Hypothalamus (tissue), 51 donors: ENCODE measurements around the gene CLEC7A.
A peak's percentile ranks its signal among the peaks of the same experiment; 100 is the strongest.

Source experiments
- DNase-seq, 51 donors: peaks; one replicate each; lab custom pipeline; 2025; lab: John Stamatoyannopoulos, UW

CLEC7A gene

DNA sequence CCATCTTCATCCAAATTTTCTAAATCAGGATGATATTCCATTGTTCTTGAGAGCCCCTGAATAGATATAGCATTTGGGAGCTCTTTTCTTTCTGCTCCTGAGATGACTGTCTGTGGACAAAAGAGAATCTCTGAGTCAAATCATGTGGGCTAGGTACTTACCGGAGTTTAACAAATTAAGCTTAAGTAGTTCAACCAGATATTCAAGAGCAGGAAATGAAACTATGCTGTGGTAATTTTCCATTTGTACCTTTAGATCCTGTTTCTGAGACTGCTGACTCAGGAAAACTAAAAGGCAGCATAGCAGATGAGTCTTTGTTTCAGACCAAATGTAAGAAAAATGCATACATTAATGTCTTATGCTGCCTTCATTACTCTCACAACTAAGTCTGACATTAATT lies at the start of gene CLEC7A:
Gene CLEC7A, minus strand, starts transcription at position 158 of the 400 bp plus-strand sequence. Its CDS starts 117 bp downstream, at position 41.
- no peak for DNase-seq

DNA sequence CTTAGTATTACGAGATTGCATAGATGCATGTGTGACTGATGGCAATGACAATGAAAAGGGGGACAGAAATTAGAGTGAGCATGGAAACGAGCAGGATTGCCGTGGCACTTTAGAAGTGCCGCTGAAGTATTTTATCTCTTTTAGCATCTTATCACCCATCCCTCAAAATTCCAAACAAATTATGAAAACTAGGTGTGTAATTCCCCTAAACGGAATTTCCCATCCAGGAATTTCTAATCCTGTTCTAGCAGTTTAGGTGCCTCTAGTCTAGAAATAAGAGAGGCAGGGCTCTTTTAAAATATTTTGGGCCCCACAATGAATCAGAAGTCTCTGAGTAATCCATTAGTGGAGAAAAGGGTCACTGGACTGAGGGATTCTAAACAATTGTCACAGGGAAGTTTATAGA lies 49.8 kb upstream of the CLEC7A start:
- no peak for DNase-seq

DNA sequence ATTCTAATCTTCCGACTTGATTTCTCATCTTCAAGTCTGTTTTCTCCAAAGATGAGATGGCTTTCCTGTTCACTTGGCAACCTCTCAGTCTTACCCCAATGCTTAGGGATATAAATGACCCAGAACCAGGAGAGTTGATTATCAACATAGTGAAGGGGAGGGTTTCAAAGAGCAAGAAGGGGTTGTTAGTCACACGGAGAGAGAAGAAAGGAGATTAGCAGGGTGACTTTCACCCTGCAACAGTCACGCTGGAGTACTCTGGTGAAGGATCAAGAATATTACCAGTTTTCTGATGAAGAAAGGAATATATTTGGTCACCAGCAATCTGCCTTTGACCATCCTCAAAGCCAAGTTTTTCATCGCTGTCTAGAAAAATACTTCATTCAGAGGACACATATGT lies 48.8 kb upstream of the CLEC7A start, which contains the start of gene TMEM52B:
Gene TMEM52B, plus strand, starts transcription at position 212 of the 400 bp plus-strand sequence. CDS start 543 bp downstream, outside the sequence.
- no peak for DNase-seq

DNA sequence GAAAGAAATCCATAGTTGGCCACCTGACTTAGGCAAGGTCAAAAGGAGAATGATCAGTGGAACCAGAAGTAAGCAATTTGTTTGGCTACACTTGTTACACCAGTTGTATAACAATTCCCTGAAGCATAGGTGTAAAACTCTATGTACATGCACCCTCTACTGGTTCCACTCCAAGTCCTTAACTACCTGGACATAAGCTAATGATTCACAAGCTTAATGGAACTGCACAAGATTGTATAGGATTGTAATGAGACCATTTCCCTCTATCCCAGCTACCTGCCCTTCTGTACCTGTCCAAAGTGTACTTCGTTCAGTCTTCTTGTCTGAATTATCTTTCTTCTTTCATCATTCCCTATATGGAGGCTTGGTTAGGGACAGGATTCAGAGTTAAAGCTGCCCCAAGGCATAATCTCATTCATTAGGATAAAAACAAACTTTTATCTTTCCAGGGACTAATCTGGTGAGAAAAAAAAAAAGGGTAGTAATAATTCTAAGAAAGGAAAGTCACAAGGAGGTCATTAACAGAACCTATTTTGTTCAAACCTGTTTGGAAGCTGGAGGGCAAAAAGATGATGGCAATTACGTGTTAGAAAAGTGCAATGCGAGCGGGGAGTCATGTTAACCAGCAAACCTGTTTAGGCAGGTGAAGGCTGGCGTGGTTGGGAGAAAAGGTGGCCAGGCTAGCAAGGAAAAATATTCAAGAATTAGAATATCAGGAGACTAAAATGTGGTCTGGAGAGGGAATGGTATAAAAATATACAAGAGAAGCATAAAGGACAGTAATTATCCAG lies 46.0 kb upstream of the CLEC7A start:
- DNase-seq: no peak

DNA sequence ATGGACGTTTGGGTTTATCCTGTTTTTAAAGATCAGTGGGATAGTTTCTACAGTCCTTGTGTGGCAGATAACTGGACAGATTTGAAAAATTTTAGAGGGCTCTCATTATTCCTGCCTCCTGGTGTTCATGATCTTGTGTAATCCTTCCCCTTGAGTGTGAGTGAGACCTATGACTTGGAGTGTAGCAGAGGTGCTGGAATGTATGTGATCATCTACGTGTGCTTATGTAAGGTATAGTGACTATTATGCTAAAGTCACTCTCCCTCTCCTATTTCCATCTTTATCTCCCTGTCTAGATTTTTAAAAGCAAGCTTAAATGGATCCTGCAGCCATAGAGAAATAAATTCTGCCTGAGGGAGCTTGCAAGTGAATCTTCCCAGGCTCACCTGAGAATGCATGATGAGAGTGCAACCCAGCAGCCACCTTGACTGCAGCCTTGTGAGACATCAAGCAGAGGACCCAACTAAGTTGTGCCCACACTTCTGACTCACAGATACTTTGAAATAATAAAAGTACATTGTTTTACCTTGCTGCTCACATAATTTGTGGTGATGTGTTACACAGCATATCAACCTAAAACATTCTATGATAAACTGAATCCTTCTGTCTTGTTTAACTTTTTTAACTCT lies 45.1 kb upstream of the CLEC7A start:
- no peak for DNase-seq

DNA sequence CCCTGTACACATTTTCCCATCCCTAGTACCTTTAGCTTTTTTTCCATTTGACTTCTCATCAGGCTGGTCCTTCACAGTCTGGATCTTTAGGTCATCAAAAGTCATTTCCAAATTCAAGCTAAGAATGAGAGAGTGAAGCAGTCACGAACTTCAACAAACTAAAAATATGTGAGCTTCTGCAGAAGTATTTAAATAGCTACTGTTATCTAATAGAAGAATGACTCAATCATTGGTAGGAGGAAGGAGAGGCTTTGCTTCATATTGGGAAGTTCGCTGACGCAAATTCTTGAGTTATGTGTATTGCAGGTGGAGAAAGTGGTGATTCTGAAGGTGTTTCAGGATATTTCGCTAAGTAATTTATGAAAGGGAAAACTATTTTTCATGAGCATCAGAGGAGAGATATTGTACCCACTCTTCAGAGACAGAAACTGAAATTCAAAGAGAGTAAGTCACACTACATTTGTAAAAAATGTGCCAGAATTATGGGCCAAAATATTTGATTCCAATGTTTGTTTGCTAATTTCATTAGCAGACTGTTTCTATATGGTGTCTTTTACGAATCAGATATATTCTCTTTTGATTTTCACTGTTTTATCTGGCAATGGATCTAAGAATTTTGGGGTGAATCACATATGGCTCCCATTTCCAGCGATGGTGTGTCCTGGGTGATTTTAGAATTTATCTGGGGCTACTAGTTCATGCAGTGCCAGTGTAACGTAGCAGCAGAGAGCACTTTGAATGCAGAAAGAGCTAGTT lies 42.2 kb upstream of the CLEC7A start, which contains the start of gene OLR1:
Gene OLR1, minus strand, starts transcription at position 160 of the 756 bp plus-strand sequence. Its CDS starts 55 bp downstream, at position 105.
- no peak for DNase-seq

DNA sequence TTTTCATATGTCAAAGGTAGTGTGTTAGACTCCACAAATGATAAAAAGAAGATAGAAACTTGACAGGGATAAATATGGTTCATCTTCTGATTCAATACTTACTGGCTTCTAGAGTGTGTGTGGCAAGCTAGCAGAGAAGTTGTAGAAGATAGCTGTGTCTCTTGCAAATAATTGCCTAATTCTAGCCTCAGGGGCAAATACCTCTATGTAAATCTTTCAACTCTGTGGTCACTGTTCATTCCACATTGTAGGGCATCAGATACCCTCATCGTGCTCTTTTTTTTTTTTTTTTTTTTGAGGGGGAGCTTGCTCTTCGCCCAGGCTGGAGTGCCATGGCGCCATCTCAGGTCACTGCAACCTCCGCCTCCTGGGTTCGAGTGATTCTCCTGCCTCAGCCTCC lies 40.2 kb upstream of the CLEC7A start:
- DNase-seq: no peak

DNA sequence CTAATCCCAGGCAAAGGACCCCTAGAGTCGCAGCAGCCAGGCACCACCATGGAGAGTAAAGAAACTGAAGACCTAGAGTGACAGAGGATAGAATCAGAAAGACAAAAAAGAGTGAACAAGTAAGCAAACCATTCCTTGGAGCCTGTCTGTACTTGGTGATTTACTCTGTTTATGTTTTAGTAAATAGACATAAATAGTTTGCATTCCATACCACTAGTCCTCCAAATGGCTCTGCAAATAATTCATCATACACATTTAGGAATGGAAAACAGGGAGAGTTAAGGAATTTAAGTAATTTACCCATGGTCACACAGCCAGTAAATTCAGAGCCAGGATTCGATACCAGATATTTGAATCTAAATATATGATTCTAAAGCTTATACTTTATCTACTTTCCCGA lies 39.1 kb upstream of the CLEC7A start:
- no peak for DNase-seq

DNA sequence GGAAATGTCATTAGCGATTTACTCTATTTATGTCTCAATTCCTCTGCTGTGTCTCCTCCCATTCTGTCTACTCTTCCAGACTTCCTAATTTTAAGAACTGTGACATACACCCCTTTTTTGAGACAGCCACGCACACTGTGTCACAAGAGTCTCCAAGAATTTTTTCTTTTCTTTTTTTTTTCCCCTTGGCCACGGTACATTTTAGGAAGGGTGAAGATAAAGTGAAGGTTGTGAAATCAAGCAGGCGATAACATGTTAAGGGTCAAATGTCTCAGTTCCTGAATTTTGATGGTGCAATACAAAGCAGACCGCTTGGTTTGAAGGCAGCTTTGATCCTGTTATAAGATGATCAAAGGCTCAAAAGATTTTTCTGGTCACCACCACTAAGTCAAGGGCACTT lies 37.6 kb upstream of the CLEC7A start:
- DNase-seq: no peak

DNA sequence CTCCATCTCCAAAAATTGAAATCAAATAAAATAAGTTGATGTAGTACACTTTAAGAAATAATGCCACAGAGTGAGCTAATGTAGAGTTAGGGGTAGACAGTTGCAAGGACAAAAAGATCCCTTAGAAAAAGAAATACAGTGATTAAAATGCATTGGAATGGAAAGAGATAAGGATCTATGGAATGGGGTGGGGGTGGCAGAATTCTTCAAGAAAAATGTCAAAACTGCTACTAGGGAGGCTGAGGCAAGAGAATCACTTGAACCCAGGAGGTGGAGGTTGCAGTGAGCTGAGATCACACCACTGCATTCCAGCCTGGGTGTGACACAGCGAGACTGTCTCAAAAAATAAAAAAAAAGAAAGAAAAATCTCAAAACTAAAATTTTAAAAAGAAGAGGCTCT lies 35.4 kb upstream of the CLEC7A start:
- DNase-seq: no peak

DNA sequence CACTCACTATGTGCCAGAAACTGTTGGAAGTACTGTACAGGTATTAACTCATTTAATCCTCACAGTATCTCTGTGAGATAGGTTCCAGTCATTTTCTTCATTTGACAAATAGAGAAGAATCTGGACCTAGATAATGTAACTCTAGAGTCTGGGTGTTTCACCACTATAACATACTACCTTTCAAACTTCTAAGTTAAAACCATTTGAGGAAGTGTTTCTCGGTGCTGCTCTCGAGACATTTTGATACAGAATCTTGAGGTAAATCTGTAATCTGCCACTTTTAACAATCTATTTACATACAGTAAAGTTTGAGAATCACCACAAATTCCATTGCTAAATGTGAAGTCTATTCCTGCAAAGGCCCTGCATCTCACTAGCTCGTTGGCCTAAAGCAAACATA lies 33.1 kb upstream of the CLEC7A start:
- no peak for DNase-seq

DNA sequence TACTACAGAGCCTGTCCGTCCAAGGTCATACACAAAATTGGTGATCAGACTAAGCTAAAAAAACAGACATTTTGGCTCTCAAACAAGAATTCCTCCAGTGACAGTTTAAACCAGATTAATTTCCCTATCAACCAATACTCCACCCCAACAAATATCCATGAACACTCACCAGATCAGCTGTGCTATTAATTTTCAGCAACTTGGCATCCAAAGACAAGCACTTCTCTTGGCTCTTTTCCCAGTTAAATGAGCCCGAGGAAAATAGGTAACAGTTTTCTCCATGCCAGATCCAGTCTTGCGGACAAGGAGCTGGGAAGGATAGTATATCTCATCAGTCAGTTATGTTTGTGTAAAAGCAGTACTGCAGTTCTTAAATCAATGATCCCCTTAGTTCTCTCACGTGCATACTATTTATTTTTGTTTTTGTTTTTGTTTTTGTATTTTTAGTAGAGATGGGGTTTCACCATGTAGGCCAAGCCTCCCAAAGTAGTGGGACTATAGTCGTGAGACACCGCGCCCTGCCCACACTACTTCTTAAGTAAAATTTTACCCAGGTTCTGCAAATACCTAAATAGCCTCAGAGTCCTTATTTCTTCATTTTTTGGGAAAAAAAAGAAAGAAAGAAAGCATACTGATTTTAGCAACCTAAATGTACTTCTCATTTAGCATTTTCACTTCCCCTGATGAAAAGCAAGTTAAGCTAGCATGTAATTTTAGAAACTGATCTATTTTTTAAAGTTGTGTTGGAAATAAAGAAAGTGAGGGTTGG lies 30.8 kb upstream of the CLEC7A start:
- no peak for DNase-seq

DNA sequence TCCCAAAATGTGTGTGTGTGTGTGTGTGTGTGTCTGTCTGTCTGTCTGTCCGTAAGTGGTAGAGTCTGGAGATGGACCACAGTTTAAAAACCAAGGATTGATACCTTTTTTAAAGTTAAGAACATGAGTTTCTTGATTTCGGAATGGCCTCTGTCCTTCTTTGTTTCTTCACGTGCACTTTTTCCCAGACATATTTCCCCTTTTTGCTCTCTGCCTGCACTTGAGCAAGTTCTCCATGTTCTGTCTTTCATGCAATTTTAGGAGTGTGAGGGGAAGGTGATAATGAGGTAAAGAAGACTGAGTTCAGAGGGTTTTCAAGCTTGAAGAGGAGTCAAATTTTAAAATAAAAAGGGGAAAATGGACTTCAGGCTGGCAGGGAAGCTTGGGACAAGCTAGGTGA lies 29.3 kb upstream of the CLEC7A start:
- DNase-seq: no peak

DNA sequence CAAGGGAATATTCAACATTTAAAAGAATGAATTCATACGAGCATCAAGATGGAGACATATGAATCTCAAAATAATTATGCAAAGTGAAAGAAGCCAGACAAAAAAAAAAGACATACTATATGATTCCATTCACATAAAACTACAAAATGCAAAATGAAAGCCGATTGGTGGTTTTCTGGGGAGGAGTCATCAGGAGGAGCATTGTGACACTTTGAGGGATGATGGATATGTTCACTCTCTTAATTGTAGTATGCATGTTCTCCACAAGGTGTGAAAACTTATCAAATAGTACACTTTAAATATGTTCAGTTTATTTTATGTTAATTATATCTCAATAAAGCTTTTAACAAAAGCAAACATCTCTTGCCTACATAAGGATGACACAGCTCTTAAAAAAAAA lies 28.4 kb upstream of the CLEC7A start:
- DNase-seq: no peak

DNA sequence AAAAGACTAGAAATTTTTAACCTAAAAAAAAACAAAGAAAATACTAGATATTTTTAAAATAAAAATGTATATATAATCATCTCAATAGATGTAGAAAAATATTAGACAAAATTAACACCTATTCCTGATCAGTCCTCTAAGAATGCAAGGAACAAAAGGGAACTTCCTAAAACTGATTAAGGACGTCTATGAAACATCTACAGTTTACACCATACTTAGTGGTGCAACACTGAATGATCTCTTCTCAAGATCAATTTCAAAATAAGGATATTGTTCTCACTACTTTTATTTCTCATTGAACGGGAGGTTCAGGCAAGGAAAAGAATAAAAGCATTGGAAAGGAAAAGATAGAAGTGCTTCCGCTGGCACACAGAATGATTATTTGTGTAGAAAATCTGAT lies 26.0 kb upstream of the CLEC7A start:
- DNase-seq: no peak

DNA sequence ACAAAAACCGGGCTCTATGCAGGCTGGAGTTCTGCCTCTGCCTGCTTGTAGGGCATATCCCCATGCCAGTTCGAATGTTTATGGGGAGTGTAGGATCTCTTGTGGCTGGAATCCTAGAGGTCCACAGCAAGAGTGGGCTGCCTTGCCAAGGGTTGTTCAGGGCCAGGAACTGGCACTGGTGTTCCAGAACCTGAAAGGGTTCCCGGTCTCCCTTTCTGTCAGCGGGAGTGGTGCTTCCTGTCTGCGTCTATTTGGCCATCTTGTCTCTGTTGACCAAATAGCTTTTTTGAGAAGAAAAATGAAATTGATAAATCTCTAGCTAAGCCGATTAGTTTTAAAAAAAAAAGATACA lies 24.1 kb upstream of the CLEC7A start:
- peak in 10 of 51 donors; percentile 17 to 65 (median 40) for DNase-seq

DNA sequence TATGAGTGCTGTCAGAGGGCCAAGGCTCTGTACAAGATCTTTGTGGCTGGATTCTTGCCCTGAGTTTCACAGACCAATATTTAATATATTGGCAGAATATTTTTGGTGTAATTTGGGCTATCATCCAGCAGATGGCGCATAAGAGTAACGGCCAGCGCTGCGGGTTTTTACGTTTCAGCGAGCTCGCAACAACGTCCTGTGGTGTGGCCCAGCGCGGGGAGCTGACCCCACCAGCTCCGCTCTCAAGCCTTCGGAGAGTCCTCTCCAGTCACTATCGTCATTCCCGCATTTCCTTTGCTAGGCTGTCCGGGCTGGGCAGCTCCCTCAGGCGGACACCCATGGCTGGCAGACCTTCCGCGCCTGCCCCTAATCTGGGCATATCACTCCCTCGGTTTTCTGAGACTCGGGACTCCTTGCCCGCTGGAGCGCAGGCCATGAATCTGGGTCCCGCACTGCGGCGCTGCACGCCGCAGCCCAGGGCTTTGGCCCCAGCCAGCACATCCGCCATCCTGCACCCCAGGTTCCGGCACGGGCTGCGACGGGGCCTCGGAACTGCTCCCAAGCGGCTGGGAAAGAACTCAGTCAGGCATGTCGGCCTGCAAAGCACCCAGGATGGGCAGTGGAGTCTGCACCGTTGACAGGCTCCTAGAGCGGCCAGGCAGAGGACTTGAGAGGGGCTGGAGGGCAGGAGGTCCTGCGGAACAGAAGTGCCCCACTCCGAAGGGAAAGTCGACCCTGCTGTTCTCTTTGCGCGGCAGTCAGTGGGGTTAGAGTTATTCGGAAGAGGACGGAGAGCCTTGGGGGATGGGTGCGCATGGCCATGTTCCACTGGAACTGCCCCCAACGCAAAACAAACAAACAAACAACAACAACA lies 23.5 kb upstream of the CLEC7A start:
- peak; percentile 31 to 88 (median 68) for DNase-seq

DNA sequence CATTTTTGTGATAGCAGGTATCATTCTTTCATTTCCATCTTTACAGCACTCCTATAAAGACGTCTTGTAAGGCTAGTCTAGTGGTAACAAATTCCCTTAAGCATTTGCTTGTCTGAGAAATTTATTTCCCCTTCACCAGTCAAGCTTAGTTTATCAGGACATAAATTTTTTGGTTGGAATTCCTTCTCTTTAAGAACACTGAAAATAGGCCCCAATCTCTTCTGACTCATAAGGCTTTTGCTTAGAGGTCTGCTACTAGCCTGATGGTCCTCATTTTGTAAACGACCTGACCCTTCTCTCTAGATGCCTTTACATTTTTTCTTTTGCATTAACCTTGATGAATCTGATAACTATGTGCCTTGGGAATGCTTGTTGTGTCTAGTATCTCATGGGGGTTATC lies 21.6 kb upstream of the CLEC7A start:
- no peak for DNase-seq

DNA sequence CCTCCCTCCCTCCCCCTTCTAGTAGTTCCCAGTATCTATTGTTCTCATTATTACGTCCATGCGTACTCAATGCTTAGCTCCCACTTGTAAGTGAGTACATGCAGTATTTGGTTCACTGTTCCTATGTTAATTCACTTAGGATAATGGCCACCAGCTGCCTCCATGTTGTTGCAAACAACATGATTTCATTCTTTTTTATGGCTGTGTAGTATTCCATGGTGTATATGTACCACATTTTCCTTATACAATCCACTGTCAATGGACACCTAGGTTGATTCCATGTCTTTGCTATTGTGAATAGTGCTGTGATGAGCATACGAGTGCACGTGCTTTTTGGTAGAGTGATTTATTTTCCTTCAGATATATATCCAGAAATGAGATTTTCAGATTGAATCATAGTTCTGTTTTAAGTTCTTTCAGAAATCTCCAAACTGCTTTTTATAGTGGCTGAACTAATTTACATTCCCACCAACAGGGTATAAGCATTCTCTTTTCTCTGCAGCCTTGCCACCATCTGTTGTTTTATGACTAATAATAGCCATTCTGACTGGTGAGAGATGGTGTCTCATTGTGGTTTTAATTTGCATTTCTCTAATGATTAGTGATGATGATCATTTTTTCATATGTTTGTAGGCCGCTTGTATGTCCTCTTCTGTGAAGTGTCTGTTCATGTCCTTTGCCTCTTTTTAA lies 17.9 kb upstream of the CLEC7A start:
- DNase-seq: no peak
